HS-5 (cell line): Measurements from ENCODE around the gene PPP2R1B.

ENCODE experiments used
- DNase-seq: peaks from one replicate; pipeline ENCODE4 v3.0.0-alpha.2; 2012; ENCODE audit warnings: low read depth

PPP2R1B gene

DNA sequence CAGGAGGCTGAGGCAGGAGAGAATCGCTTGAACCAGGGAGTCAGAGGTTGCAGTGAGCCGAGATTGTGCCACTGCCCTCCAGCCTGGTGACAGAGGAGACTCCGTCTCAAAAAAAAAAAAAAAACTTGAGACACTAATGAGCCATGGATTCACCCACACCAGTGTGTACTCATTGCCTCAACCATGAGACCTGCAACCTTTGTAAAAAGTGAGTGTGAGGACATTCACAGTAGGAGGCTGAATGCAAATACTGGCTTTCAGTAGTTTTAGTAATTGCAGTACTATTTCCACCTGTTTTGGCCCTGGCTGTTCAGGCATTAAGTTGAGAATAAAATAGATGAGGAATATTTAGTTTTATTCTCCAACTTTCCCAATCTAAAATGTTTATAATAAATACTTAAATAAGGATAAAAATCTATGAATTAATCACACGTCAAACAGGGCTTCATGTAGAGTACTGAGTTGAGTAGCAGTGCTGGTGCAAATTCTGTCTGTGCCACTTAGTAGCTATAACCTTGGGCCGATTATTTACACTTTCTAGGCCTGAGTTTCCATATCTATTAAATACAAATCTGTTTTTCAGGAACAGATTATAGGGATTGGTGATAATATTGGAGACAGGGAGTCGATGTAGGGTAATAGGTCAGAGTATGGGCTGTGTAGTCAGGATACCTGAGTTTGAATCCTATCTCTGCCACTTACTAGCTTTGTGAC lies 72.8 kb downstream of the PPP2R1B start:
- DNase-seq: no peak

DNA sequence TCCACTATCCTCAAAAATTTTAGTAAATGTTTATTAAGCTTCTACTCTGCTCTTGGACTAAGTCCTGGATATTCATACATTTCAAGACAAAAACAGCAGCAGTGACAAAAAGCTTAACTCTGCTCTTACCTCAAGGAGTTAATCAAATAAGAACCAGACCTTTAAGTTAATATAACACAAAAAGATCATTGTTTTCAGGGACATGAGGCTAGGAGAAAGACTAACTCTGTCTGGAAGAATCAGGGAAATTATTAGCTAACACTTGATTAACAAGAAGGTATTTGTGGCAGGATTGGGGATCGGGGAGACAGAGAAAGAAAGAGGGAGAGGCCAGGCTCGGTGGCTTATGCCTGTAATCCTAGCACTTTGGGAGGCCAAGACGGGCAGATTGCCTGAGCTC lies 74.4 kb downstream of the PPP2R1B start:
- DNase-seq: no peak

DNA sequence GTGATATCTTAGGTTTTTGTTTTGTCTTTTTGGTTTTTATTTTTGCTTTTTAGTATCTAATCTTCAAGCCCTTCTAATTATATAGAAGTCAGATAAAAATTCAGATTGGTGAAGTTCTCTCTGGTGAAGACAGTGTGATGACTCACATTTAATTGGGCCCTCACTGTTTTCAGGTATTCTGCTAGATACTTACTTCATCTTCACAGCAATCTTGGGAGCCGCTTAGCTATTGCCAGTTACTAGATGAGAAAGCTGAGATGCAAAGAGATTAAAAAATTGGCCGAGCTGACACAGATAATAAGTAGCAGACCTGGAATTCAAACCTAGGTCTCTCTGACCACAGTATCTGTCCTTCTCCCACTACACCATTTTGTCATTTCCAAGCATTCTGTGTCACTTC lies 75.0 kb downstream of the PPP2R1B start:
- DNase-seq: no peak

DNA sequence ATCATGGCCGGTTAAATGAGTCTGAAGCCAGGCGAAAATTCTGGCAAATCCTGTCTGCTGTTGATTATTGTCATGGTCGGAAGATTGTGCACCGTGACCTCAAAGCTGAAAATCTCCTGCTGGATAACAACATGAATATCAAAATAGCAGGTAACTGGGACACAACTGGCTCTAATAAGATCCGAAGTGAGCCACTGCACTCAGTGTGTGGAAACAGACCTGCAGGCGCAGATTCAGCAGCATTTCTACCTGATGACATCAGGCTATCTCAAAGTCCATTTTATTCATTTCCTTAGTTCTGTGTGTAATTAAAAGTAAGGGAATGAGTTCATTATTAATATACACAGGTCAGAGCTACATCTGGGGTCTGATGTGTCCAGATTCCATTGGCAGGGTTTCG lies 78.2 kb downstream of the PPP2R1B start:
- no peak for DNase-seq

DNA sequence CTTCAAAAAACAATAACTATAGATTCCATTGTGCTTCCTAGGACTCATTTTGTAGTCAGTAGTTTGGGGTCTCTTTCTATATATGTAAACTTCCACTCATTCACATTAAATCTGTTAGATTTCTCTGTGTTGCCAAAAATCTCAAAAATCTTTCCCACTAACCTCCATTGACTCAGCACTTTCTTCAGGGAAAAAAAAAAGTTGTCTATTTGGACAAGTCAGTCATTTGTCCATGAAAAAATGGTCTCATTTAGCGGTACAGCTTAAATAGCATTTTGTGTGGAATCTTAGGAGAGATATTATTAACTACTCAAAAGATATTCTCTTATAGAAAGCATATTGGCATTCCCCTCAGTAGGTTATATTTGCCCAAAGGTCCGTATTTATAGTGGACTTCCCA lies 81.9 kb downstream of the PPP2R1B start:
- DNase-seq: no peak

DNA sequence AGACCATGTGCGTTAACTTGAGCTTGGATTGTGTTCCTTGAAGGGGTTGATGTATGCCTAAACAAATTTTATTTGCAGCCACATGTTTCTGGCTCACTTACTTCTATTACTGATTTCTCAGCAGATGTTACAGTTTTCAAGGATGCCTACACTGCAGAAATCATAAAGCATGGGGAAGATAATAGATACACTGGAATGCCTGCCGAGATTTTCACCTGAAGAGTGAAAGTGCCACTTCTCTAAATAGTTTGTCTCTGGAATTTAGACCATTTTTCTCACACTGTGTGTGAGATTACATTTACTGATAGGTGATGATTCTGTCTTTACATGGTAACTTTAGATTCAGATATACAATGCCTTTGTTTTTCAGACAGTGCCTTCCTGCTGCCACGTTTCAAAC lies 82.4 kb downstream of the PPP2R1B start:
- DNase-seq: no peak

DNA sequence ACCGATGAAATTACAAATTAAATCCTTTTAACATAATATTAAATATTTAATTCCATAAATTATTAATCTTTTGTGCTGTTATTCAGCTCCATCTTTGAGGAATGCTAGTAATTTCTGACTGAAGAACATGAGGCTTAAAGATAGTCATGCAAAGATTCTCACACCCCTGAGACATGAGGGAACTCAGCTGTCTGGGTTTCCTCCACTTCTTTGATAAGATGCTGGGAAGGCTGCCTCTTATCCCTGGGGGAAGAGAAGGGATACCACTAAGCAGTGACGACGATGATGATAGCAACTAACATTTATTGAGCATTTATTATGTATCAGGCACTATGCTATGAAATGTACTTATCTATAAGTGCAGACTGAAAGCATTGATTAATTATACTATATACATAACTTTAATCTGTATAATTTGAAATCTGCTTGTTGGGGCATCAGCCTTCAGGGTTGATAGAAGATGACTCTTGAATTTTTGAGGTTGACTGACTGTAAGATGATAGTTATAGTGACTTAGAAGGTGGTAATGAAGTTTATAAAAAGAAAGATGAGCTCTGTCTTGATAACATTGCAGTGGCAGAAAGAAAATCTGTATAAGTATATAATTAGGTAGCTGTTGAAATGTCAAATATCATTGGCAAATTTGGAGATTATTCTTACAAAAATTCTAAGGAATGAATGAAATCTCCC lies 85.6 kb downstream of the PPP2R1B start:
- no peak for DNase-seq
